C4-2B (cell line): ENCODE data around the gene EPB41L5.
"Not testable (repeated sequence)": the region's sequence is repeated elsewhere in the genome, so short reads cannot be mapped to it uniquely, and the experiment has no call there.

Source experiments
- H3K27ac ChIP-seq: fragments of 450-650 bp; 2 replicates; pipeline ENCODE4 v1.5.1; 2017
- CTCF ChIP-seq: fragments of 450-650 bp; conservative IDR thresholded peaks from 2 replicates; pipeline ENCODE4 v1.5.1; 2017; ENCODE audit warnings: mild to moderate bottlenecking
- ZFX ChIP-seq: fragments of 450-650 bp; IDR thresholded peaks from 2 replicates; pipeline ENCODE4 v1.6.1; 2017

Gene EPB41L5

GRCh38 chr2:120012771-120013596, at the start of gene EPB41L5:
Gene EPB41L5 (plus strand): TSS chr2:120013077. CDS start chr2:120019085, 6,008 bp downstream.
- H3K27ac ChIP-seq, result peak within 1 kb of the TSS; percentile 94
- TF ChIP-seq ZFX (peak; percentile 86), CTCF (no peak; the same call in 1 of the 2 replicates)

GRCh38 chr2:119981896-119982295, 31.0 kb upstream of the EPB41L5 start:
- no peak overlapping the region for H3K27ac ChIP-seq
- no peak for TF ChIP-seq ZFX
- no peak for TF ChIP-seq CTCF

- H3K27ac ChIP-seq, result no peak overlapping the region
- no peak for TF ChIP-seq ZFX
- TF ChIP-seq CTCF, result no peak
These were observed 30.4 kb upstream of the EPB41L5 start for GRCh38 chr2:119982506-119982905.

- H3K27ac ChIP-seq, result no peak overlapping the region
- TF ChIP-seq CTCF, result no peak
- TF ChIP-seq ZFX, result no peak
These were observed 29.8 kb upstream of the EPB41L5 start for GRCh38 chr2:119983108-119983507.

GRCh38 chr2:119996148-119996547, 16.7 kb upstream of the EPB41L5 start:
- no peak overlapping the region for H3K27ac ChIP-seq
- TF ChIP-seq CTCF, result no peak
- no peak for TF ChIP-seq ZFX

- H3K27ac ChIP-seq, result not testable (repeated sequence)
These were observed 15.7 kb upstream of the EPB41L5 start for GRCh38 chr2:119996896-119997891.

- TF ChIP-seq CTCF, result no peak
- no peak for TF ChIP-seq ZFX
- H3K27ac ChIP-seq, result no peak overlapping the region
These were observed 11.4 kb upstream of the EPB41L5 start for GRCh38 chr2:120001471-120001870.
